CD8-positive, alpha-beta memory T cell (primary cell): ENCODE results near the gene CHST3. TPM values are rescaled to one million over a fixed set of nuclear protein-coding genes. Genes with fewer than 3 reads are reported as not detected.
A peak's percentile ranks its signal among the peaks of the same experiment; 100 is the strongest.
"Not testable (repeated sequence)": the region's sequence is repeated elsewhere in the genome, so short reads cannot be mapped to it uniquely, and the experiment has no call there.

ENCODE experiments used
- CTCF ChIA-PET: fragments of 350-600 bp; sonication (Branson Sonifier 250); formaldehyde crosslinking; loops from one replicate; lab custom pipeline; 2021; ENCODE audit warnings: antibody characterized with exemption; lab: Charles Lee
- POLR2A ChIA-PET: fragments of 350-600 bp; sonication (Branson Sonifier 250); formaldehyde crosslinking; loops from one replicate; lab custom pipeline; 2021; ENCODE audit warnings: antibody characterized with exemption; lab: Charles Lee
- DNase-seq, 5 donors: peaks; one replicate each; pipeline versions ENCODE4 v3.0.0 to v3.0.0-alpha.2; 2020 to 2022; ENCODE audit warnings: mixed read lengths in 1 of 5
- H3K27ac ChIP-seq: one replicate; pipeline ENCODE4 v1.7.0; 2013; ENCODE audit warnings: low read depth, mild to moderate bottlenecking, low read length, moderate library complexity
- H3K27me3 ChIP-seq: 2 replicates; pipeline ENCODE4 v1.7.0; 2013; ENCODE audit warnings: low read length, mild to moderate bottlenecking; ENCODE audit not compliant: insufficient read depth, poor library complexity, severe bottlenecking
- H3K36me3 ChIP-seq: 2 replicates; pipeline ENCODE4 v1.7.0; 2013; ENCODE audit warnings: mild to moderate bottlenecking, low read length, moderate library complexity; ENCODE audit not compliant: insufficient read depth
- H3K4me1 ChIP-seq: 2 replicates; pipeline ENCODE4 v1.7.0; 2013; ENCODE audit warnings: mild to moderate bottlenecking, low read length, moderate library complexity; ENCODE audit not compliant: insufficient read depth
- H3K4me3 ChIP-seq: 2 replicates; pipeline ENCODE4 v1.7.0; 2013; ENCODE audit warnings: mild to moderate bottlenecking, low read length
- H3K9me3 ChIP-seq: 2 replicates; pipeline ENCODE4 v1.7.0; 2013; ENCODE audit warnings: mild to moderate bottlenecking, low read length
- H3K27ac Mint-ChIP-seq, 8 donors: one replicate each; pipeline ENCODE4 v1.8.0; 2020 to 2021; ENCODE audit warnings: mixed read lengths in 8 of 8, mild to moderate bottlenecking in 6 of 8, inconsistent platforms in 3 of 8, moderate library complexity in 3 of 8
- H3K27me3 Mint-ChIP-seq, 2 donors: one replicate each; pipeline ENCODE4 v1.8.0; 2020 to 2021; ENCODE audit warnings: mixed read lengths in 2 of 2, mild to moderate bottlenecking in 1 of 2, moderate library complexity in 1 of 2
- H3K36me3 Mint-ChIP-seq, 3 donors: one replicate each; pipeline ENCODE4 v1.8.0; 2020 to 2021; ENCODE audit warnings: mixed read lengths in 3 of 3, inconsistent platforms in 1 of 3, mild to moderate bottlenecking in 1 of 3
- H3K4me1 Mint-ChIP-seq, 3 donors: one replicate each; pipeline ENCODE4 v1.8.0; 2020 to 2021; ENCODE audit warnings: mixed read lengths in 3 of 3, inconsistent platforms in 1 of 3, mild to moderate bottlenecking in 1 of 3
- H3K4me3 Mint-ChIP-seq, 7 donors: one replicate each; pipeline ENCODE4 v1.8.0; 2020 to 2021; ENCODE audit warnings: mixed read lengths in 7 of 7, mild to moderate bottlenecking in 6 of 7, moderate library complexity in 4 of 7, inconsistent platforms in 2 of 7
- H3K9me3 Mint-ChIP-seq, 5 donors: one replicate each; pipeline ENCODE4 v1.8.0; 2020 to 2022; ENCODE audit warnings: mixed read lengths in 5 of 5, mild to moderate bottlenecking in 3 of 5, moderate library complexity in 2 of 5, inconsistent platforms in 1 of 5
- polyA plus RNA-seq: library from polyadenylated mRNA; unstranded; fragments of 300-500 nt; fragmentation: Illumina TruSeq; gene quantifications from one replicate; pipeline ENCODE4 v1.2.3, GENCODE V29; 2021
- total RNA-seq, 2 experiments: library from RNA; stranded (reverse); gene quantifications; one replicate each; pipeline ENCODE4 v1.2.3, GENCODE V29; 2021

CHST3 gene
- total and polyA plus RNA-seq, 3 experiments from 2014 or later, result 0.07 TPM; not detected in 1

DNA sequence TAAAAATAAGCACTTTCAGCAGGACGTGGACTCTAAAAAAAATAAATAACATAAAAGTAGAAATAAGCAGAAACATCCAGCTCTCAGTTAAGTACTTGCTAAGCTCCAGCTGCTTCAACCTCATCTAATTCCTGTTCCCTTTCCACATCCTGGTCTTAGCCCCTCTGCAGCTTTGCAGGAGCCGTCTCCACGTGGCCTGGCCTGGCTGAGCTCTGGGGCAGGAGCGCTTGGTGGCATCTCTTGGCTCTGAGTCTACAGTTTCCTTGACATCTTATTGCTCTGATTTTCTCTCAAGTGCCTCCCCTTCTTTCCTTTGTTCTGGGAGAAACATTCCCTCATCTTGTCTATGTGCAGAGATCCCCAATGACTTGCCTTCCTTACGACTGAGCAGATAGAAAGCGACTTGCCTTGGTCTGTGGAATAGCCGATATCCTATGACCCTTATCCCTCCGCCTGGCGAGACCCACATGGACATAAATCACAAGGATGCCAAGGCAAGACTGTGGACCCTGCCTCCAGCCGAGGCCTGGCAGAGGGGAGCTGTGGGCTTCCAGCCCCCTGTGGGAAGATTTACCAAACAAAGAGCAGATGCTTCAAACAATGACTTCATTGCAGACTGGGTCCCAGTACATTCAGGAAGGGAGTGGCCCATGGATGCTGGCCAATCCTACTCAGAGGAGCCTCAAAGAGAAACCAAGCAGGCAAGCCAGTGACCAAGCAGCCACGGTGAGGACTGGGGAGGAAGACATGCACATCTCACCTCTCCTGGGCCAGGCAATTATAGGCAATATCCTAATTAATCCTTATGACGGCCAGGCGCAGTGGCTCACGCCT lies 62.3 kb downstream of the CHST3 start:
- Histone ChIP-seq H3K4me1 (no peaks in the 10 kb centered on the region), H3K27me3 (no peaks in the 10 kb centered on the region), H3K36me3 (no peaks in the 10 kb centered on the region), H3K4me3 (no peak overlapping the region), H3K27ac (no peak overlapping the region), H3K9me3 (no peaks in the 10 kb centered on the region)
- POLR2A ChIA-PET, result no interaction called here
- no peak for DNase-seq
- CTCF ChIA-PET, result no interaction called here
- Mint-ChIP-seq H3K4me3 (no peak overlapping the region), H3K27ac (peak overlapping the region in 2 of 8 donors; percentile 22 to 56), H3K36me3 (no peaks in the 10 kb centered on the region), H3K27me3 (peaks cover 8 to 13% of the 10 kb centered on the region in 2 donors), H3K4me1 (no peaks in the 10 kb centered on the region), H3K9me3 (peaks cover 0 to 2% (median 0%) of the 10 kb centered on the region in 5 donors)

DNA sequence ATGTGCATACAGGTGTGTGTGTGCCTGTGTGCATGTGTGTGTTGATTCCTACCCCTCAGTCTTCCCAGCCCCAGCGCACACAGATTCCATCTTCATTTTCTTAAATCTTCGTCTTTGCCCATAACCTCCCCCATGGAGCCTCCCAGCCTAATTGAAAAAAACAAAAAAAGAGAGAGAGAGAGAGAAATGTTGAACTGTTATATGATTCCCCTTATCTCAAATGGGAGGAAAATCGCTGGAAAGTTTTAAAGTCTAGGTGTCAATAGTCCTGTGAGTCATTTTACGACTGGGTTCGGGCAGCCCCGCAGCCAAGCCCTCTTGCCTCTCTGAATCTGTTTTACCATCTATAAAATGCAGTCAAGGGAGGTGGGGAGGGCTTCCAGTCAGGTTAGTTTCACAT lies 63.3 kb downstream of the CHST3 start:
- H3K4me1 Mint-ChIP-seq, result no peaks in the 10 kb centered on the region
- H3K36me3 Mint-ChIP-seq, result no peaks in the 10 kb centered on the region
- Histone ChIP-seq H3K4me3 (no peak overlapping the region), H3K4me1 (no peaks in the 10 kb centered on the region), H3K27ac (no peak overlapping the region), H3K9me3 (no peaks in the 10 kb centered on the region), H3K27me3 (no peaks in the 10 kb centered on the region), H3K36me3 (no peaks in the 10 kb centered on the region)
- ChIA-PET POLR2A (no interaction called here), CTCF (no interaction called here)
- H3K27me3 Mint-ChIP-seq, result peaks cover 11 to 19% of the 10 kb centered on the region in 2 donors
- DNase-seq, result no peak
- H3K4me3 Mint-ChIP-seq, result no peak overlapping the region
- peak overlapping the region in 1 of 8 donors; percentile 6 for H3K27ac Mint-ChIP-seq
- H3K9me3 Mint-ChIP-seq, result peaks cover 0 to 2% (median 0%) of the 10 kb centered on the region in 5 donors

DNA sequence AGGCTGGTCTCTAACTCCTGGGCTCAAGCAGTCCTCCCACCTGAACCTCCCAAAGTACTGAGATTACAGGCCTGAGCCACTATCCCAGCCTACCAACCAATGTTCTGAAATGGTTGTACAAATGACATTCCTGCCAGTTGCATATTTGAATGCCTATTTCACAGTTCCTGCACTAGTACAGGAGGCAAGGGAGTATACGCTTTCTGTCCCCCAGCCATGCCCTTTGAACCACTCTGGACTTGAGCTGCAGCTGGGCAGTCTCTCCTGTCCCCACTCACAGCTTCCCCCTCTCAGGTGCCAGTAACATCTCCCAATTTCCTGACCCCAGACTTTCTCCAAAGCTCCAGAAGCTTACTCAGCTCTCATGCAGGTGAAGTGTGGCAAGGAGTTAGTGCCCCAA lies 65.2 kb downstream of the CHST3 start:
- Mint-ChIP-seq H3K4me3 (no peak overlapping the region), H3K9me3 (no peaks in the 10 kb centered on the region), H3K4me1 (no peaks in the 10 kb centered on the region), H3K27me3 (peaks cover 13 to 18% of the 10 kb centered on the region in 2 donors), H3K27ac (no peak overlapping the region), H3K36me3 (no peaks in the 10 kb centered on the region)
- ChIA-PET CTCF (no interaction called here), POLR2A (no interaction called here)
- Histone ChIP-seq H3K36me3 (no peaks in the 10 kb centered on the region), H3K27ac (no peak overlapping the region), H3K4me3 (no peak overlapping the region), H3K4me1 (no peaks in the 10 kb centered on the region), H3K27me3 (no peaks in the 10 kb centered on the region), H3K9me3 (no peaks in the 10 kb centered on the region)
- no peak for DNase-seq

DNA sequence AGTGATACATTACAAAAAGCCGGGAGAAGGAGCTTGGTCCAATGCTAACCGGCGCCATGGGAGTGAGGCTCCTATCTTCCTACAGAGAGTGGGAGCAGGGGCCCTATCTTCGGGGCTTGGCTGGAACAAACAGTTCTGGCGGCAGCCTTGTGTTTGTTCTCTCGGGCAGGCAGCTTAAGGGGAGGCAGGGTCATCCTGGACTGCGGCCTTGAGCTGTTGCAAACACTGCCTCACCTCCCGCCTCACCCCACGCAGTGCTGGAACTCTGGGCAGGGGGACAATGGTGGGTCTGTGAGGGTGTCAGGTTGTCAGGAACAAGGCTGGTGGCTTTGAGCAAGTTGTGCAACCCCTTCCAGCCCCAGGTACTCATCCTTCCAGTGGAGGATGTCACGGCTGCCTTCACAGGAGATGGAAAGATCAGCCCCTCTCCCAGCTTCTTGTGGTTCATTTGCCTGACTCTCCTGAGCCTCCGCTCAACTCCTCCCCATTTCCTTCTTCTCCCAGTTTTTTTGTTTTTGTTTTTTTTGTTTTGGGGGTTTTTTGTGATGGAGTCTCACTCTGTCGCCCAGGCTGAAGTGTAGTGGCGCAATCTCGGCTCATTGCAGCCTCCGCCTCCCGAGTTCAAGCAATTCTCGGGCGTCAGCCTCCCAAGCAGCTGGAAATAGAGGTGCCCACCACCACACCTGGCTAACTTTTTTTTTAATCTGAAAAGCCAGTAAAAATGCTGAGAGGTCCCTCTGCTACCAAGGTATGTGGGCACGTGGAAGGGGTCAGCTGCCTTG lies 66.8 kb downstream of the CHST3 start:
- Histone ChIP-seq H3K27ac (no peak overlapping the region), H3K4me1 (no peaks in the 10 kb centered on the region), H3K9me3 (no peaks in the 10 kb centered on the region), H3K4me3 (no peak overlapping the region), H3K27me3 (no peaks in the 10 kb centered on the region), H3K36me3 (no peaks in the 10 kb centered on the region)
- Mint-ChIP-seq H3K4me1 (no peaks in the 10 kb centered on the region), H3K9me3 (no peaks in the 10 kb centered on the region), H3K36me3 (no peaks in the 10 kb centered on the region), H3K27me3 (peaks cover 13 to 16% of the 10 kb centered on the region in 2 donors), H3K27ac (no peak overlapping the region), H3K4me3 (no peak overlapping the region)
- POLR2A ChIA-PET, result no interaction called here
- CTCF ChIA-PET, result interaction anchor here (1.8 kb wide), 1 partner anchor 18 kb away, joined by 5 read pairs; no protein-coding TSS in a partner anchor
- no peak for DNase-seq

DNA sequence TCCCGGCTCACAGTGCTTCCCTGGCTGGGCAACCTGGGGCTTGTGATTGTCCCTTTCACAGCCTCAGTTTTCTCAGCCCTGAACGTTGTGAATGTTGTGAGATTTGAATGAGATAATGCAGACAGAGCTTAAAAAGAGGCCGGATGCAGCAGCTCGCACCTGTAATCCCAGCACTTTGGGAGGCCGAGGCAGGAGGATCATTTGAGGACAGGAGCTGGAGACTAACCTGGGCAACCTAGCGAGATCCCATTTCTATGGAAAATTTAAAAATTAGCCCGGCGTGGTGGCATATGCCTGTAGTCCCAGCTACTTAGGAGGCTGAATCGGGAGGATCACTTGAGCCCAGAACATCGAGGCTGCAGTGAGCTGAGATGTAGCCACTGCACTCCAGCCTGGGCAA lies 67.5 kb downstream of the CHST3 start:
- Mint-ChIP-seq H3K4me1 (no peaks in the 10 kb centered on the region), H3K27ac (no peak overlapping the region), H3K36me3 (no peaks in the 10 kb centered on the region), H3K9me3 (no peaks in the 10 kb centered on the region), H3K4me3 (no peak overlapping the region), H3K27me3 (peaks cover 12 to 16% of the 10 kb centered on the region in 2 donors)
- no peak overlapping the region for H3K27ac ChIP-seq
- H3K36me3 ChIP-seq, result no peaks in the 10 kb centered on the region
- DNase-seq, result no peak
- H3K9me3 ChIP-seq, result no peaks in the 10 kb centered on the region
- ChIA-PET CTCF (interaction anchor here (1.8 kb wide), 1 partner anchor 17 kb away, joined by 5 read pairs; no protein-coding TSS in a partner anchor), POLR2A (no interaction called here)
- H3K4me1 ChIP-seq, result no peaks in the 10 kb centered on the region
- no peak overlapping the region for H3K4me3 ChIP-seq
- H3K27me3 ChIP-seq, result no peaks in the 10 kb centered on the region

DNA sequence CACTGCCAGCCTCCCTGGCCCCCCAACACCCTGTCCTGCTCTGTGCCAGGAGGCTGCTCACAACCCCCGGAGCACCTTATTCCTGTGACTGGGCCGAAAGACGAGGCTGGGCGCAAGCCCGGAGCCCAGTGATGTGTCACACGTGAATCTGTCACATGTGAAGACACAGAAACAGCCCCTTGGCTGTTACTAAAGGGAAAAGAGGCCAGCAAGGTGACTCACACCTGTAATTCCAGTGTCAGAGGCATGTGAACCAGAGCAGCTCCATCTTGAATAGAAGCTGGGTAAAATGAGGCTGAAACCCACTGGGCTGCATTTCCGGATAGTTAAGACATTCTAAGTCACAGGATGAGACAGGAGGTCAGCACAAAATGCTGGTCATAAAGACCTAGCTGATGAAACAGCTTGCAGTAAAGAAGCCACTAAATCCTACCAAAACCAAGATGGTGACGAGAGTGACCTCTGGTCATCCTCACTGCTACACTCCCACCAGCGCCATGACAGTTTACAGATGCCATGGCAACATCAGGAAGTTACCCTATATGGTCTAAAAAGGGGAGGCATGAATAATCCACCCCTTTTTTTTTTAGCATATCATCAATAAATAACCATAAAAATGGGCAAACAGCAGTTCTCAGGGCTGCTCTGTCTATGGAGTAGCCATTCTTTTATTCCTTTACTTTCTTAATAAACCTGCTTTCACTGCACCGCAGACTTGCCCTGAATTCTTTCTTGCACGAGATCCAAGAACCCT lies 68.4 kb downstream of the CHST3 start:
- H3K27me3 ChIP-seq, POLR2A ChIA-PET, H3K4me1 ChIP-seq, H3K4me3 ChIP-seq, H3K27ac ChIP-seq, H3K9me3 ChIP-seq, H3K27ac Mint-ChIP-seq, H3K4me3 Mint-ChIP-seq, DNase-seq, H3K36me3 ChIP-seq, H3K36me3 Mint-ChIP-seq, H3K9me3 Mint-ChIP-seq, H3K4me1 Mint-ChIP-seq: not testable (repeated sequence)
- H3K27me3 Mint-ChIP-seq, result peaks cover 8 to 16% of the 10 kb centered on the region in 2 donors
- CTCF ChIA-PET, result interaction anchor here (1.8 kb wide), 1 partner anchor 16 kb away, joined by 5 read pairs; no protein-coding TSS in a partner anchor

DNA sequence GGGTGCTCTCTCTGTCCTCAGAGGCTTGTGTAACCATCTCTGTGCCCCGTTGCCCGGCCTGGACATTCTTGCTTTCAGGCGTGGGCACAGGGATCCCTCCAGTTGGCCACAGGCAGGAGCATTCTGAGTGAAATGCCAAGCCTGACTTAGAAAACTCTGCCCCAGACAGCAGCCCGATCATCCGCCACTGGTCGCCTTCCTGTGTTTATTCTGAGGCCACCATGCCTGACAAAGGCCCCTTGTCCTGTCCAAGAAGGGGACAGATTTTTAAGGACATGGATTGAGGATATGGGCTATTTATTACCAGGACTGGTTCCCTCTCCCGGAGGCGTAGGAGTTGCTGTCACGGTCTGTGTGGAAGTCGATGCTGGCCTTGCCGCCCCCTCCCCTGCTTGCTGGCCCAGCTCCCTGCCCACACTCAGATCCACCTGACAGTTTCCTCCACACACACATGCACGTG lies 69.9 kb downstream of the CHST3 start:
- Mint-ChIP-seq H3K27me3 (peaks cover 9% of the 10 kb centered on the region in 2 donors), H3K27ac (no peak overlapping the region), H3K36me3 (no peaks in the 10 kb centered on the region), H3K9me3 (no peaks in the 10 kb centered on the region), H3K4me3 (peak overlapping the region in 1 of 7 donors; percentile 62), H3K4me1 (no peaks in the 10 kb centered on the region)
- Histone ChIP-seq H3K36me3 (no peaks in the 10 kb centered on the region), H3K27me3 (no peaks in the 10 kb centered on the region), H3K4me1 (no peaks in the 10 kb centered on the region), H3K9me3 (no peaks in the 10 kb centered on the region), H3K4me3 (no peak overlapping the region), H3K27ac (no peak overlapping the region)
- CTCF ChIA-PET, result no interaction called here
- POLR2A ChIA-PET, result no interaction called here
- DNase-seq, result no peak
